ENCODE results near the gene UFD1. TPM values are rescaled to one million over a fixed set of nuclear protein-coding genes. Genes with fewer than 3 reads are reported as not detected.

The UFD1 gene
- total RNA-seq, 1 donor from 2014 or later = 37.1 TPM

DNA sequence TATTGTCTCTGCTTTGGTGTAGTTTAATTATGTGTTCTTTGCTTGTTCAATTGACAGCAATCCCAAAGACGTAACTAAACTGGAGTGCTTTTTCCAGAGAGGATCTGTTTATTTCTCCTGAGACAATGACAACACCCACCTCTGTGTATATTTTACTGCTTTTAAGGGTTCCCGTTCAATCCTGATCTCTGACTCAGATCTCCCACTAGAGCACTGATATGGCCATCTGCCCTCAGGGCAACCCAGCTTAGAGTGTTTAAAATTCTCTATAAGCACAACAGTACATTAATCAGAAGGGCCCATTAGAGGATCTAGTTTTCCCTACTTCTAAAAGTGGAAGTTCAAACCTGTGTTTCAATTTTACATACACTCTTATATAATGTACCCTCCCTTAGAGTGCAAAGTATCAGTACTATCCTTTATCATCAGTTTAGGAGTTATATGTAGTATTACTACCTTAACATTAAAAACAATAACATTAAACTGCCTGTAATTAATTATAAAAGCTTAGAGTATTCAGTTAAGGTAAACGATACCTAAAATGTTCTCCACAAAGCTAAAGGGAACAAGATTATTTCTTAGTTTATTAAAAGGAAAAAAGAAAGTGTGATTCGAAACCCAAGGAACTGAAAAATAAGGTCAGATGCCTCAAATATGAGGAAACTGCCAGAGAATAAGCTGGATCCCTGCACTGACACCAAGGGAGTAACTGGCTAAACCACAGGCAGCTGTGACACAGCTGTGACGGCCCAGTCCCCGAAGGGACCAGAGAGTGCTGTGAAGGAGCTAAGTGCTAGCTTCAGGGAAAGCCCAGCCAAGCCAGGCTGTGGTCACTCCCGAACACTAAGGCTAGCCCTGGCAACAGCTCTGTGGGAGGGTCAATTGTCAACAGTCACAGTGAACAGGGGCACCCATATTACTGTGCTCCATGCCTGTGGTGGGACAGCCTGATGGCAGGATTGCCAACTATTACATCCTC is 15.2 kb downstream of the UFD1 start:
- Histone ChIP-seq H3K9me3 (ENCODE audit: control insufficient read depth in 3 of 3, low read length in 3 of 3) (no peaks in the 10 kb centered on the region), H3K36me3 (ENCODE audit: control insufficient read depth in 3 of 3, insufficient read depth in 3 of 3, low read length in 3 of 3) (peaks cover 53 to 78% (median 65%) of the 10 kb centered on the region in 3 donors), H3K27me3 (ENCODE audit: control insufficient read depth in 3 of 3, insufficient read depth in 3 of 3, low read length in 3 of 3) (no peaks in the 10 kb centered on the region), H3K9ac (ENCODE audit: low read depth in 1 of 3, low read length in 3 of 3) (no peak overlapping the region), H3K27ac (ENCODE audit: low read depth, low read length) (no peak overlapping the region), H3K4me1 (ENCODE audit: control insufficient read depth in 3 of 3, insufficient read depth in 3 of 3, low read length in 3 of 3) (no peaks in the 10 kb centered on the region), H3K4me3 (ENCODE audit: low read length in 3 of 3) (no peak overlapping the region)

DNA sequence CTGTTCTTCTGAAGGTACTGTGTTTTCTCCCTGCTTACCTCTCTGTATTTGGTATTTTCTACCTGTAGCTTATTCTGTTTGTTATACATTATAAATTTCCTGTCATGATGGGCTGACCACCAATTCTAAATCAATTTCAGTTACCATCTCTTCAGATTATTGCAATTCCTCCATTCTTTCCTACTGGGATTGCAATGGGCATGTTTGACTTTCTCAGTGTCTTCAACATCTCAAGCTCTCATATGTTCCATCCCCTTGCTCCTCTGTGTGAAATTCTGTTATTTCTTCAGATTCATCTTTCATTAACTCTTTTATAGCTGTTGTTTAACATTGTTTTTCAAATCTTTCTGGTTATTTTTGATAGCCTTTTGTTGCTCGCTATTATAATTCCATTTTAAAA is 16.0 kb downstream of the UFD1 start:
- Histone ChIP-seq H3K9me3 (ENCODE audit: control insufficient read depth in 3 of 3, low read length in 3 of 3) (no peaks in the 10 kb centered on the region), H3K27ac (ENCODE audit: low read depth, low read length) (no peak overlapping the region), H3K4me3 (ENCODE audit: low read length in 3 of 3) (no peak overlapping the region), H3K4me1 (ENCODE audit: control insufficient read depth in 3 of 3, insufficient read depth in 3 of 3, low read length in 3 of 3) (no peaks in the 10 kb centered on the region), H3K27me3 (ENCODE audit: control insufficient read depth in 3 of 3, insufficient read depth in 3 of 3, low read length in 3 of 3) (no peaks in the 10 kb centered on the region), H3K9ac (ENCODE audit: low read depth in 1 of 3, low read length in 3 of 3) (no peak overlapping the region), H3K36me3 (ENCODE audit: control insufficient read depth in 3 of 3, insufficient read depth in 3 of 3, low read length in 3 of 3) (peaks cover 47 to 76% (median 59%) of the 10 kb centered on the region in 3 donors)

DNA sequence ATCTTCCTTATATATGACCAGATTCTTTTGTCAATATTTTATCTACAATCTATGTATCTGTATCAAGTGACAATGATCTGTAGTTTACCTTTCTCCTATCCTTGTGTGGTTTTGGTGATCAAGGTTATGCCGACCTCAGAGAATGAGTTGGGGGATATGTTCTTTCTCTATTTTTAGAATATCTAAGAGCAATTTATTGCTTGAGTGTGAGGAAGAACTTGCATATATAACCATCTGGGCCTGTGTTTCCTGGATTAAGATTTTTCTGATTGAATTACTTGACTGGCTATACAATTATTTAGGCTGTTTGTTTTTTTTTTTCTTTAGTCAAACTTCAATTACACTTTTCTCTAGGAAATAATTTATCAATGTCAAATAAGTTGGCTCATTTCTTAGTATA is 17.5 kb downstream of the UFD1 start:
- no peak overlapping the region for H3K9ac ChIP-seq (ENCODE audit: low read depth in 1 of 3, low read length in 3 of 3)
- no peak overlapping the region for H3K27ac ChIP-seq (ENCODE audit: low read depth, low read length)
- H3K4me1 ChIP-seq (ENCODE audit: control insufficient read depth in 3 of 3, insufficient read depth in 3 of 3, low read length in 3 of 3) = no peaks in the 10 kb centered on the region
- H3K4me3 ChIP-seq (ENCODE audit: low read length in 3 of 3) = no peak overlapping the region
- no peaks in the 10 kb centered on the region for H3K27me3 ChIP-seq (ENCODE audit: control insufficient read depth in 3 of 3, insufficient read depth in 3 of 3, low read length in 3 of 3)
- no peaks in the 10 kb centered on the region for H3K9me3 ChIP-seq (ENCODE audit: control insufficient read depth in 3 of 3, low read length in 3 of 3)
- peaks cover 45 to 75% (median 57%) of the 10 kb centered on the region in 3 donors for H3K36me3 ChIP-seq (ENCODE audit: control insufficient read depth in 3 of 3, insufficient read depth in 3 of 3, low read length in 3 of 3)

DNA sequence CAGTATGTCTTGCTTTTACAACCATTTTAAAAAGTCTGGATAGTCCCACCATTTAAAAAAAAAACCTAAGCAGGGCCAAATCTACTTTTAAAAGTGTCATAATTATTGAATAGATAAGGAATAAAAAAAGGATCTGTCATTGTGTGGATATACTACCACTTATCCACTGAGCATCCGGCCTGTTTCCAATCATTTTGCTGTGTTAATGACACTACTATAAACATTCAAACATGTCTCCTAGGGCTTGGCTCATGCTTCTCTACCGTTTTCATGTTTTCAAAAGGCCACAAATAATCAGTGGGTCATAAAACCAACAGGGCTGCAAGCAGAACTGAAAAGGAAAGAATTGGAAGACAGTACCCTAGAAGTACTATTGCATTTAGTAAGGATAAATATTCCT is 19.0 kb downstream of the UFD1 start:
- Histone ChIP-seq H3K4me3 (ENCODE audit: low read length in 3 of 3) (no peak overlapping the region), H3K36me3 (ENCODE audit: control insufficient read depth in 3 of 3, insufficient read depth in 3 of 3, low read length in 3 of 3) (peaks cover 50 to 75% (median 59%) of the 10 kb centered on the region in 3 donors)

DNA sequence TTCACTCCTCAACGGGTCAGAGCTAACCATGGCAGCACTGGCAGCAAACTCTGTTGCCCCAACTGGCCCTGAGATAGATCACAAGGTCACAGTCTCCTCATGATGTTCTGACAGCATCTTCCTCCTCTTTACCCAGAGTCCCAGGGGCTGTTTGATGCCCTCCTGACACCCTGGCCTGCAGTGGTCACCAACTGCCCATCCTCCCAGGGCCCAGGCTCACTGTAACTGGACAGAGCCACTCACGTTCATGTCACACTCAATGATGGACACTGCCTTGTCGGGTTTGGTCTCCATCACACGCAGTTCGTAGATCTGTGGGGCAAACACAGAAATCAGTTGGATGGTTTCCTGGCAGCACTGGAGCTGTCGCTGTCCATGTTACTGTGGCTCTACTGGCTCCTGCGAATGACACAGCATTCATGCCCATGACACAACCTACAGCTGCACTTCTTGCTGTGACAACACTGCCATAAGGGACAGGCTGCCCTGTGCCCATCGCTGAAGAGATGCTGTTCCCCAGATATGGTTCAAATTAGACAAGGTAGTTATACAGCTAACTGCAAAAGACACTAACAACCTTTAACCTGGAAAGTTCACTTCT is 21.1 kb downstream of the UFD1 start:
- no peaks in the 10 kb centered on the region for H3K27me3 ChIP-seq (ENCODE audit: control insufficient read depth in 3 of 3, insufficient read depth in 3 of 3, low read length in 3 of 3)
- H3K4me1 ChIP-seq (ENCODE audit: control insufficient read depth in 3 of 3, insufficient read depth in 3 of 3, low read length in 3 of 3) = no peaks in the 10 kb centered on the region
- H3K36me3 ChIP-seq (ENCODE audit: control insufficient read depth in 3 of 3, insufficient read depth in 3 of 3, low read length in 3 of 3) = peaks cover 57 to 77% (median 60%) of the 10 kb centered on the region in 3 donors

More for the DNA sequence above, 19.0 kb downstream of the UFD1 start:
- Histone ChIP-seq H3K9ac (ENCODE audit: low read depth in 1 of 3, low read length in 3 of 3) (no peak overlapping the region), H3K27ac (ENCODE audit: low read depth, low read length) (no peak overlapping the region), H3K4me1 (ENCODE audit: control insufficient read depth in 3 of 3, insufficient read depth in 3 of 3, low read length in 3 of 3) (no peaks in the 10 kb centered on the region), H3K9me3 (ENCODE audit: control insufficient read depth in 3 of 3, low read length in 3 of 3) (no peaks in the 10 kb centered on the region), H3K27me3 (ENCODE audit: control insufficient read depth in 3 of 3, insufficient read depth in 3 of 3, low read length in 3 of 3) (no peaks in the 10 kb centered on the region)

DNA sequence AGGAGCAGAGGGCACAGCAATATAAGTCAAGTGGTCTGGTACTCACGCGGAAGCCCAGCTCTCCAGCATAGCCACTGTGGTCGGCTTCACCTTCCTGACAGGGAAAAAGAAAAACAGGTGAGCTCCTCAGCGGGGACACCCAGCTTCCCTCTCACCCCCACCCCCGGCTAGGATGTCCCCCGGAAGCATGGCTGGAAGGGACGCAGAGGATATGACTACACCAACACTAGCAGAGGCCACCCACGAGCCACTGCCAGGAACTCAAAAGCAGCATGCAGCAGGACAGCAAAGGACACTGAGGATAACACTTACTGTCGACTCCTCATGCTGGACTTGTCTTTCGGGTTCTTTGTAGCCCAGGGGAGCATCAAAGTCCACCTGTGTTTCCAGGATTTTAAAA is 22.5 kb downstream of the UFD1 start:
- Histone ChIP-seq H3K27me3 (ENCODE audit: control insufficient read depth in 3 of 3, insufficient read depth in 3 of 3, low read length in 3 of 3) (no peaks in the 10 kb centered on the region), H3K27ac (ENCODE audit: low read depth, low read length) (no peak overlapping the region), H3K9me3 (ENCODE audit: control insufficient read depth in 3 of 3, low read length in 3 of 3) (no peaks in the 10 kb centered on the region), H3K4me3 (ENCODE audit: low read length in 3 of 3) (no peak overlapping the region), H3K36me3 (ENCODE audit: control insufficient read depth in 3 of 3, insufficient read depth in 3 of 3, low read length in 3 of 3) (peaks cover 64 to 77% (median 64%) of the 10 kb centered on the region in 3 donors), H3K4me1 (ENCODE audit: control insufficient read depth in 3 of 3, insufficient read depth in 3 of 3, low read length in 3 of 3) (no peaks in the 10 kb centered on the region), H3K9ac (ENCODE audit: low read depth in 1 of 3, low read length in 3 of 3) (no peak overlapping the region)

More for the DNA sequence above, 21.1 kb downstream of the UFD1 start:
- Histone ChIP-seq H3K9ac (ENCODE audit: low read depth in 1 of 3, low read length in 3 of 3) (no peak overlapping the region), H3K9me3 (ENCODE audit: control insufficient read depth in 3 of 3, low read length in 3 of 3) (no peaks in the 10 kb centered on the region), H3K4me3 (ENCODE audit: low read length in 3 of 3) (no peak overlapping the region), H3K27ac (ENCODE audit: low read depth, low read length) (no peak overlapping the region)

DNA sequence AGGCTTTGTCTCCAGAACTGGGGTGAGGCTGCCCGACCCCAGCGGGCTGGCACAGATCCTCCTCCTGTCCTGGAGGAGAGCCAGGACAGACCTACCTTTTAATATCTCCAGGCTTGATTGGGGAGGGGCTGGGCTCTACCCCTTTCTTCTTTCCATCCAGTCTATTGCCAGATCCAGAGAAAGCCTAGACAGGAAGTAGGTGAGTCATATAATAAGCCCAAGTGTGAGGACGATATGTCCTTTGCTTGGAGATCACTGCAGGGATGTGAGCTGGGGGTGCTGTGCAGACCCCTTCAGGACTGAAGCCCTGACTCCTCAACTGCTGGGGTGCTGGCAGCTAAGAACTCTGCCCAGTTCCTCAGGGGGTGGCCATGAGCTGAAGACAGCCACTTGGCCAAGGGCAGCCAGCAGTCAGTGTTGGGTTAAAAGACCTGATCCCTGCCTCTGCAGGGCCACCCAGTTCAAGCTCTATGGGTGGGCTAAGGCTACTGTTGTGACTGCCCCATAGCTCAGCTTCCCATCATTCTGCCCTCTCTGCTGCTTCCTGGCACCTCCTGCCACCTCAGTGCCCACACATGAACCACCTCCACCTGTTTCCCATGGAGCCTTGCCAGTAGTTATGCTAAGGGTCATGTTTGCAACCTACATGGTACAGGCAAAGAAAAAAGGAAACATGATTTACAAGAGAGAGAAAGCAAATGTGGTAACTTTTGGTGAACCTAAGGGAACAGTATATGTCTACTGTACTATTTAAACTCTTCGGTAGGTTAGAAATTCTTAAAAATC is 23.2 kb downstream of the UFD1 start:
- Histone ChIP-seq H3K4me1 (ENCODE audit: control insufficient read depth in 3 of 3, insufficient read depth in 3 of 3, low read length in 3 of 3) (no peaks in the 10 kb centered on the region), H3K27me3 (ENCODE audit: control insufficient read depth in 3 of 3, insufficient read depth in 3 of 3, low read length in 3 of 3) (no peaks in the 10 kb centered on the region), H3K9ac (ENCODE audit: low read depth in 1 of 3, low read length in 3 of 3) (peak overlapping the region in 1 of 3 donors; percentile 40), H3K36me3 (ENCODE audit: control insufficient read depth in 3 of 3, insufficient read depth in 3 of 3, low read length in 3 of 3) (peaks cover 67 to 81% (median 69%) of the 10 kb centered on the region in 3 donors), H3K4me3 (ENCODE audit: low read length in 3 of 3) (no peak overlapping the region), H3K9me3 (ENCODE audit: control insufficient read depth in 3 of 3, low read length in 3 of 3) (no peaks in the 10 kb centered on the region), H3K27ac (ENCODE audit: low read depth, low read length) (no peak overlapping the region)

DNA sequence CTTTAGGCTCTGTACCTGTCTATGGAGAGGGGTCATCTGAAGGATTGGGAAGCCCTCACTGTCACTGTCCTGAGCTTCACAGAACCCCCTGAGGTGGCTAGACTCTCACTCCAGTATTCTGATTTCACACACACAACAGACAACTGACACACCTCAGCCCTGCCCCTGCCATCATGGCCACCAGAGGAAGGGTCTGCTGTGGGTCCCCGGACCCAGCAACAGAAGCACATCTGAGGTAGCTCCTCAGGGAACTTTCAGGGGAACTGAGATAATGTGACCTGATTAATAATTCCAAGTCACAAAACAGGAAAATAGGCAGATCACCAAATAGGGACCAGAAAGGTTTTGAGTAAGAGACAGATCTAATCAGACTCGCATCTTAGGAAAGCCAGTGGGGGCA is 24.0 kb downstream of the UFD1 start:
- H3K27ac ChIP-seq (ENCODE audit: low read depth, low read length) = no peak overlapping the region
- no peaks in the 10 kb centered on the region for H3K9me3 ChIP-seq (ENCODE audit: control insufficient read depth in 3 of 3, low read length in 3 of 3)
- H3K4me1 ChIP-seq (ENCODE audit: control insufficient read depth in 3 of 3, insufficient read depth in 3 of 3, low read length in 3 of 3) = no peaks in the 10 kb centered on the region
- H3K27me3 ChIP-seq (ENCODE audit: control insufficient read depth in 3 of 3, insufficient read depth in 3 of 3, low read length in 3 of 3) = no peaks in the 10 kb centered on the region
- no peak overlapping the region for H3K9ac ChIP-seq (ENCODE audit: low read depth in 1 of 3, low read length in 3 of 3)
- H3K4me3 ChIP-seq (ENCODE audit: low read length in 3 of 3) = no peak overlapping the region
- H3K36me3 ChIP-seq (ENCODE audit: control insufficient read depth in 3 of 3, insufficient read depth in 3 of 3, low read length in 3 of 3) = peaks cover 64 to 82% (median 66%) of the 10 kb centered on the region in 3 donors

DNA sequence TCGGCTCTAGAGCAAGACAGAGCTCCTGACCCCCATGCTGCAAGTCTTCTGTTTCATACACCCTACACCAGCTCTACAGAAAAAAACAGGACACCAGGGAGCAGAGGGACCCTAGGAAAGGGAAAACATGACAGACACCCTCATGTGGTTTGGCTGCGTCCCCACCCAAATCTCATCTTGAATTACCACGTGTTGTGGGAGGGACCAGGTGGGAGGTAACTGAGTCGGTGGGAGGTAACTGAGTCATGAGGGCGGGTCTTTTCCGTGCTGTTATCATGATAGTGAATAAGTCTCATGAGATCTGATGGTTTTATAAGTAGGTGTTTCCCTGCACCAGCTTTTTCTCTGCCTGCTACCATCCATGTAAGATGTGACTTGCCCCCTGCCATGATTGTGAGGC is 24.8 kb downstream of the UFD1 start:
- peaks cover 64 to 86% (median 66%) of the 10 kb centered on the region in 3 donors for H3K36me3 ChIP-seq (ENCODE audit: control insufficient read depth in 3 of 3, insufficient read depth in 3 of 3, low read length in 3 of 3)

More for the DNA sequence above, 24.8 kb downstream of the UFD1 start:
- no peak overlapping the region for H3K4me3 ChIP-seq (ENCODE audit: low read length in 3 of 3)
- H3K27me3 ChIP-seq (ENCODE audit: control insufficient read depth in 3 of 3, insufficient read depth in 3 of 3, low read length in 3 of 3) = no peaks in the 10 kb centered on the region
- H3K4me1 ChIP-seq (ENCODE audit: control insufficient read depth in 3 of 3, insufficient read depth in 3 of 3, low read length in 3 of 3) = no peaks in the 10 kb centered on the region
- H3K9me3 ChIP-seq (ENCODE audit: control insufficient read depth in 3 of 3, low read length in 3 of 3) = no peaks in the 10 kb centered on the region
- H3K27ac ChIP-seq (ENCODE audit: low read depth, low read length) = no peak overlapping the region
- no peak overlapping the region for H3K9ac ChIP-seq (ENCODE audit: low read depth in 1 of 3, low read length in 3 of 3)
